Measurements from ENCODE around the gene ANGPT4. TPM values are rescaled to one million over a fixed set of nuclear protein-coding genes. Genes with fewer than 3 reads are reported as not detected.

The ANGPT4 gene
- total RNA-seq, 1 experiment from 2014 or later: 0.20 TPM

DNA sequence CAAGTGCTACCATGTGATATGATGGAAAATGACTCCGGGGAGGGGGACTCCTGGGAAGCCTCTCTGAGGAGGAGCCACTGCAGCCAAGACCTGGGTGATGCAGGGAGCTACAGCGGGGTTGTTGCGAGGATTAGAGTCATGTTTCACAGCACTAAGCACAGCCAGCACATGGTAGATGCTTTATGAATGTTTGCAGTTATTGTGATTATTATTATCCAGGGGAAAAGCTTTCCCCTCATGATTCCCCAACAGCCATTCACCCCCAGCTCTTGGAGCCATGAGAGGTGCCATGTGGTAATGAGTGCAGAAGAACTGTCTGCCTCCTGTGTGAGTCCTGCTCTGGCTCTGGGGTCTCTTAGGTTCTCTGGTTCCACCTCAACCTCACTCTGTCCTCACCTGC lies 46.1 kb upstream of the ANGPT4 start (continued):
- TF ChIP-seq, protein P1, sequence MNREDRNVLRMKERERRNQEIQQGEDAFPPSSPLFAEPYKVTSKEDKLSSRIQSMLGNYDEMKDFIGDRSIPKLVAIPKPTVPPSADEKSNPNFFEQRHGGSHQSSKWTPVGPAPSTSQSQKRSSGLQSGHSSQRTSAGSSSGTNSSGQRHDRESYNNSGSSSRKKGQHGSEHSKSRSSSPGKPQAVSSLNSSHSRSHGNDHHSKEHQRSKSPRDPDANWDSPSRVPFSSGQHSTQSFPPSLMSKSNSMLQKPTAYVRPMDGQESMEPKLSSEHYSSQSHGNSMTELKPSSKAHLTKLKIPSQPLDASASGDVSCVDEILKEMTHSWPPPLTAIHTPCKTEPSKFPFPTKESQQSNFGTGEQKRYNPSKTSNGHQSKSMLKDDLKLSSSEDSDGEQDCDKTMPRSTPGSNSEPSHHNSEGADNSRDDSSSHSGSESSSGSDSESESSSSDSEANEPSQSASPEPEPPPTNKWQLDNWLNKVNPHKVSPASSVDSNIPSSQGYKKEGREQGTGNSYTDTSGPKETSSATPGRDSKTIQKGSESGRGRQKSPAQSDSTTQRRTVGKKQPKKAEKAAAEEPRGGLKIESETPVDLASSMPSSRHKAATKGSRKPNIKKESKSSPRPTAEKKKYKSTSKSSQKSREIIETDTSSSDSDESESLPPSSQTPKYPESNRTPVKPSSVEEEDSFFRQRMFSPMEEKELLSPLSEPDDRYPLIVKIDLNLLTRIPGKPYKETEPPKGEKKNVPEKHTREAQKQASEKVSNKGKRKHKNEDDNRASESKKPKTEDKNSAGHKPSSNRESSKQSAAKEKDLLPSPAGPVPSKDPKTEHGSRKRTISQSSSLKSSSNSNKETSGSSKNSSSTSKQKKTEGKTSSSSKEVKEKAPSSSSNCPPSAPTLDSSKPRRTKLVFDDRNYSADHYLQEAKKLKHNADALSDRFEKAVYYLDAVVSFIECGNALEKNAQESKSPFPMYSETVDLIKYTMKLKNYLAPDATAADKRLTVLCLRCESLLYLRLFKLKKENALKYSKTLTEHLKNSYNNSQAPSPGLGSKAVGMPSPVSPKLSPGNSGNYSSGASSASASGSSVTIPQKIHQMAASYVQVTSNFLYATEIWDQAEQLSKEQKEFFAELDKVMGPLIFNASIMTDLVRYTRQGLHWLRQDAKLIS (CRISPR knock-in tag; IDR thresholded peaks at IDR 0.05; ENCODE audit: borderline replicate concordance): no peak
- TF ChIP-seq ZNF232 (CRISPR knock-in tag; IDR thresholded peaks at IDR 0.05) (no peak), TP53 (CRISPR knock-in tag; IDR thresholded peaks at IDR 0.05) (no peak)
- TF ChIP-seq, protein P2, sequence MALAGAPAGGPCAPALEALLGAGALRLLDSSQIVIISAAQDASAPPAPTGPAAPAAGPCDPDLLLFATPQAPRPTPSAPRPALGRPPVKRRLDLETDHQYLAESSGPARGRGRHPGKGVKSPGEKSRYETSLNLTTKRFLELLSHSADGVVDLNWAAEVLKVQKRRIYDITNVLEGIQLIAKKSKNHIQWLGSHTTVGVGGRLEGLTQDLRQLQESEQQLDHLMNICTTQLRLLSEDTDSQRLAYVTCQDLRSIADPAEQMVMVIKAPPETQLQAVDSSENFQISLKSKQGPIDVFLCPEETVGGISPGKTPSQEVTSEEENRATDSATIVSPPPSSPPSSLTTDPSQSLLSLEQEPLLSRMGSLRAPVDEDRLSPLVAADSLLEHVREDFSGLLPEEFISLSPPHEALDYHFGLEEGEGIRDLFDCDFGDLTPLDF (CRISPR knock-in tag; IDR thresholded peaks at IDR 0.05): no peak

DNA sequence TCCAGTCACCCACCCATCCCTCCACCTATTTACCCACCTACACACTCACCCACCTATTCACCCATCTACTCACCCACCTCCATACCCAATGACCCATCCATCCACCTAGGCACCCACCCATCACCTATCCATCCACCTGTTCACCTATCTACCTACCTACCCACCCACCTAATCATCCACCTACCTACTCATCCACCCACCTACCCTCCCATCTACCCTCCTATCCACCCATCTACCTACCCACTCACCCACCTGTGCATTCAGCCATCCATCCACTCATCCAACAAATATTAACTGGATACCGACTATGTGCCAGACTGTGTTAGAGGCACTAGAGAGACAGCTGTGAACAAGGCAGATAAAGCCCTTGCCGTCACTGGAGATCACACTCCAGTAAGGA lies 45.6 kb upstream of the ANGPT4 start:
- no peak for ATAC-seq
- no peak overlapping the region for H3K27ac Mint-ChIP-seq
- H3K9me3 Mint-ChIP-seq: no peaks in the 10 kb centered on the region
- no peak for DNase-seq (ENCODE audit: low spot score)
- peaks cover 2% of the 10 kb centered on the region; the same call in 1 of the 2 replicates for H3K4me1 Mint-ChIP-seq
- no peak for TF ChIP-seq ELF4 (CRISPR knock-in tag; IDR thresholded peaks at IDR 0.05; ENCODE audit: low read depth)
- TF ChIP-seq, protein P3, sequence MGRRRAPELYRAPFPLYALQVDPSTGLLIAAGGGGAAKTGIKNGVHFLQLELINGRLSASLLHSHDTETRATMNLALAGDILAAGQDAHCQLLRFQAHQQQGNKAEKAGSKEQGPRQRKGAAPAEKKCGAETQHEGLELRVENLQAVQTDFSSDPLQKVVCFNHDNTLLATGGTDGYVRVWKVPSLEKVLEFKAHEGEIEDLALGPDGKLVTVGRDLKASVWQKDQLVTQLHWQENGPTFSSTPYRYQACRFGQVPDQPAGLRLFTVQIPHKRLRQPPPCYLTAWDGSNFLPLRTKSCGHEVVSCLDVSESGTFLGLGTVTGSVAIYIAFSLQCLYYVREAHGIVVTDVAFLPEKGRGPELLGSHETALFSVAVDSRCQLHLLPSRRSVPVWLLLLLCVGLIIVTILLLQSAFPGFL (CRISPR knock-in tag; IDR thresholded peaks at IDR 0.05; ENCODE audit: borderline replicate concordance): no peak
- TF ChIP-seq CBFB (CRISPR knock-in tag; IDR thresholded peaks at IDR 0.05; ENCODE audit: low read depth): no peak
- TF ChIP-seq ATF1 (CRISPR knock-in tag; IDR thresholded peaks at IDR 0.05): no peak
- TF ChIP-seq, protein P4, sequence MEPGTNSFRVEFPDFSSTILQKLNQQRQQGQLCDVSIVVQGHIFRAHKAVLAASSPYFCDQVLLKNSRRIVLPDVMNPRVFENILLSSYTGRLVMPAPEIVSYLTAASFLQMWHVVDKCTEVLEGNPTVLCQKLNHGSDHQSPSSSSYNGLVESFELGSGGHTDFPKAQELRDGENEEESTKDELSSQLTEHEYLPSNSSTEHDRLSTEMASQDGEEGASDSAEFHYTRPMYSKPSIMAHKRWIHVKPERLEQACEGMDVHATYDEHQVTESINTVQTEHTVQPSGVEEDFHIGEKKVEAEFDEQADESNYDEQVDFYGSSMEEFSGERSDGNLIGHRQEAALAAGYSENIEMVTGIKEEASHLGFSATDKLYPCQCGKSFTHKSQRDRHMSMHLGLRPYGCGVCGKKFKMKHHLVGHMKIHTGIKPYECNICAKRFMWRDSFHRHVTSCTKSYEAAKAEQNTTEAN (CRISPR knock-in tag; IDR thresholded peaks at IDR 0.05): no peak
- no peak for TF ChIP-seq MYBL2 (CRISPR knock-in tag; IDR thresholded peaks at IDR 0.05)
- TF ChIP-seq, protein P5, sequence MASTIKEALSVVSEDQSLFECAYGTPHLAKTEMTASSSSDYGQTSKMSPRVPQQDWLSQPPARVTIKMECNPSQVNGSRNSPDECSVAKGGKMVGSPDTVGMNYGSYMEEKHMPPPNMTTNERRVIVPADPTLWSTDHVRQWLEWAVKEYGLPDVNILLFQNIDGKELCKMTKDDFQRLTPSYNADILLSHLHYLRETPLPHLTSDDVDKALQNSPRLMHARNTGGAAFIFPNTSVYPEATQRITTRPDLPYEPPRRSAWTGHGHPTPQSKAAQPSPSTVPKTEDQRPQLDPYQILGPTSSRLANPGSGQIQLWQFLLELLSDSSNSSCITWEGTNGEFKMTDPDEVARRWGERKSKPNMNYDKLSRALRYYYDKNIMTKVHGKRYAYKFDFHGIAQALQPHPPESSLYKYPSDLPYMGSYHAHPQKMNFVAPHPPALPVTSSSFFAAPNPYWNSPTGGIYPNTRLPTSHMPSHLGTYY (CRISPR knock-in tag; IDR thresholded peaks at IDR 0.05): no peak
- TF ChIP-seq, protein P6, sequence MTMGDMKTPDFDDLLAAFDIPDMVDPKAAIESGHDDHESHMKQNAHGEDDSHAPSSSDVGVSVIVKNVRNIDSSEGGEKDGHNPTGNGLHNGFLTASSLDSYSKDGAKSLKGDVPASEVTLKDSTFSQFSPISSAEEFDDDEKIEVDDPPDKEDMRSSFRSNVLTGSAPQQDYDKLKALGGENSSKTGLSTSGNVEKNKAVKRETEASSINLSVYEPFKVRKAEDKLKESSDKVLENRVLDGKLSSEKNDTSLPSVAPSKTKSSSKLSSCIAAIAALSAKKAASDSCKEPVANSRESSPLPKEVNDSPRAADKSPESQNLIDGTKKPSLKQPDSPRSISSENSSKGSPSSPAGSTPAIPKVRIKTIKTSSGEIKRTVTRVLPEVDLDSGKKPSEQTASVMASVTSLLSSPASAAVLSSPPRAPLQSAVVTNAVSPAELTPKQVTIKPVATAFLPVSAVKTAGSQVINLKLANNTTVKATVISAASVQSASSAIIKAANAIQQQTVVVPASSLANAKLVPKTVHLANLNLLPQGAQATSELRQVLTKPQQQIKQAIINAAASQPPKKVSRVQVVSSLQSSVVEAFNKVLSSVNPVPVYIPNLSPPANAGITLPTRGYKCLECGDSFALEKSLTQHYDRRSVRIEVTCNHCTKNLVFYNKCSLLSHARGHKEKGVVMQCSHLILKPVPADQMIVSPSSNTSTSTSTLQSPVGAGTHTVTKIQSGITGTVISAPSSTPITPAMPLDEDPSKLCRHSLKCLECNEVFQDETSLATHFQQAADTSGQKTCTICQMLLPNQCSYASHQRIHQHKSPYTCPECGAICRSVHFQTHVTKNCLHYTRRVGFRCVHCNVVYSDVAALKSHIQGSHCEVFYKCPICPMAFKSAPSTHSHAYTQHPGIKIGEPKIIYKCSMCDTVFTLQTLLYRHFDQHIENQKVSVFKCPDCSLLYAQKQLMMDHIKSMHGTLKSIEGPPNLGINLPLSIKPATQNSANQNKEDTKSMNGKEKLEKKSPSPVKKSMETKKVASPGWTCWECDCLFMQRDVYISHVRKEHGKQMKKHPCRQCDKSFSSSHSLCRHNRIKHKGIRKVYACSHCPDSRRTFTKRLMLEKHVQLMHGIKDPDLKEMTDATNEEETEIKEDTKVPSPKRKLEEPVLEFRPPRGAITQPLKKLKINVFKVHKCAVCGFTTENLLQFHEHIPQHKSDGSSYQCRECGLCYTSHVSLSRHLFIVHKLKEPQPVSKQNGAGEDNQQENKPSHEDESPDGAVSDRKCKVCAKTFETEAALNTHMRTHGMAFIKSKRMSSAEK (CRISPR knock-in tag; IDR thresholded peaks at IDR 0.05; ENCODE audit: borderline replicate concordance): no peak
- TF ChIP-seq NR1H2 (CRISPR knock-in tag; IDR thresholded peaks at IDR 0.05): no peak
- TF ChIP-seq RELA (CRISPR knock-in tag; IDR thresholded peaks at IDR 0.05; ENCODE audit: borderline replicate concordance): no peak
- TF ChIP-seq, protein P7, sequence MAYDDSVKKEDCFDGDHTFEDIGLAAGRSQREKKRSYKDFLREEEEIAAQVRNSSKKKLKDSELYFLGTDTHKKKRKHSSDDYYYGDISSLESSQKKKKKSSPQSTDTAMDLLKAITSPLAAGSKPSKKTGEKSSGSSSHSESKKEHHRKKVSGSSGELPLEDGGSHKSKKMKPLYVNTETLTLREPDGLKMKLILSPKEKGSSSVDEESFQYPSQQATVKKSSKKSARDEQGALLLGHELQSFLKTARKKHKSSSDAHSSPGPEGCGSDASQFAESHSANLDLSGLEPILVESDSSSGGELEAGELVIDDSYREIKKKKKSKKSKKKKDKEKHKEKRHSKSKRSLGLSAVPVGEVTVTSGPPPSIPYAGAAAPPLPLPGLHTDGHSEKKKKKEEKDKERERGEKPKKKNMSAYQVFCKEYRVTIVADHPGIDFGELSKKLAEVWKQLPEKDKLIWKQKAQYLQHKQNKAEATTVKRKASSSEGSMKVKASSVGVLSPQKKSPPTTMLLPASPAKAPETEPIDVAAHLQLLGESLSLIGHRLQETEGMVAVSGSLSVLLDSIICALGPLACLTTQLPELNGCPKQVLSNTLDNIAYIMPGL (CRISPR knock-in tag; IDR thresholded peaks at IDR 0.05): no peak
- TF ChIP-seq TEAD4 (CRISPR knock-in tag; IDR thresholded peaks at IDR 0.05): no peak
- no peaks in the 10 kb centered on the region for H3K27me3 Mint-ChIP-seq (ENCODE audit: low read depth)
- no peak overlapping the region for H3K4me3 Mint-ChIP-seq
- ChIA-PET CTCF (interaction anchor here (0.8 to 1.7 kb wide), 2 partner anchors 77 to 143 kb away, joined by 3 to 4 read pairs; no protein-coding TSS in a partner anchor), POLR2A (no interaction called here)
- no peaks in the 10 kb centered on the region for H3K36me3 Mint-ChIP-seq

All from WTC11 (cell line).